IMR-90 (cell line): ENCODE measurements around the gene IL23R. TPM values are rescaled to one million over a fixed set of nuclear protein-coding genes. Genes with fewer than 3 reads are reported as not detected.

Source experiments
- ATAC-seq: fragments of 200-7000 bp; cut with Tn5 transposase; 2 replicates; pipeline ENCODE4 v1.9.1; 2020; ENCODE audit warnings: low read depth, mild to moderate bottlenecking, moderate library complexity
- BruUV-seq: library from RNA; stranded (reverse); fragments of 400-500 nt; replicated peaks from 2 replicates; lab custom pipeline; 2021; lab: Mats Ljungman, UMichigan
- CTCF ChIA-PET: fragments of 300-600 bp; formaldehyde crosslinking; extraction: SDS; loops from one replicate; lab custom pipeline; 2021; ENCODE audit warnings: antibody characterized with exemption; lab: Yijun Ruan, JAX
- POLR2A ChIA-PET: fragments of 300-600 bp; sonication (Branson Sonifier 250); formaldehyde crosslinking; loops from one replicate; lab custom pipeline; 2022; ENCODE audit warnings: antibody characterized with exemption; ENCODE audit not compliant: unreplicated experiment; lab: Charles Lee
- DNase-seq: peaks from one replicate; pipeline ENCODE4 v3.0.0; 2013
- H2AFZ ChIP-seq: replicated peaks from 2 replicates; pipeline ENCODE3; 2013; ENCODE audit warnings: low read length, mild to moderate bottlenecking; ENCODE audit not compliant: poor library complexity
- H2AK5ac ChIP-seq: 2 replicates; pipeline ENCODE4 v1.6.1; 2013; ENCODE audit warnings: low read depth, low read length, inconsistent platforms
- H2AK9ac ChIP-seq: replicated peaks from 2 replicates; pipeline ENCODE3; 2013; ENCODE audit warnings: mild to moderate bottlenecking, low read depth, low read length, moderate library complexity; ENCODE audit not compliant: poor library complexity
- H2BK120ac ChIP-seq: 2 replicates; pipeline ENCODE4 v1.6.1; 2013; ENCODE audit warnings: low read depth, low read length, inconsistent platforms
- H2BK15ac ChIP-seq: 3 replicates; pipeline ENCODE4 v1.6.1; 2013; ENCODE audit warnings: low read depth, low read length, inconsistent platforms
- H2BK20ac ChIP-seq: 2 replicates; pipeline ENCODE4 v1.6.1; 2013; ENCODE audit warnings: low read depth, mild to moderate bottlenecking, inconsistent platforms, low read length, moderate library complexity
- H2BK5ac ChIP-seq: 2 replicates; pipeline ENCODE4 v1.6.1; 2013; ENCODE audit warnings: mild to moderate bottlenecking, low read depth, low read length, inconsistent platforms; ENCODE audit not compliant: poor library complexity, severe bottlenecking
- H3K14ac ChIP-seq: replicated peaks from 2 replicates; pipeline ENCODE4 v1.6.1; 2013; ENCODE audit warnings: low read depth, low read length, inconsistent platforms
- H3K18ac ChIP-seq: 2 replicates; pipeline ENCODE4 v1.6.1; 2013; ENCODE audit warnings: low read depth, low read length, control low read depth
- H3K23ac ChIP-seq: 2 replicates; pipeline ENCODE4 v1.6.1; 2013; ENCODE audit warnings: low read depth, low read length, inconsistent platforms
- H3K27ac ChIP-seq: 2 replicates; pipeline ENCODE4 v1.5.1; 2013; ENCODE audit warnings: mild to moderate bottlenecking, control low read depth, low read length; ENCODE audit not compliant: insufficient read depth
- H3K27me3 ChIP-seq: 2 replicates; pipeline ENCODE4 v1.6.1; 2013; ENCODE audit warnings: low read length; ENCODE audit not compliant: control insufficient read depth, insufficient read depth
- H3K36me3 ChIP-seq: 2 replicates; pipeline ENCODE4 v1.6.1; 2013; ENCODE audit warnings: low read length, mixed read lengths; ENCODE audit not compliant: control insufficient read depth, insufficient read depth
- H3K4ac ChIP-seq: 2 replicates; pipeline ENCODE4 v1.6.1; 2013; ENCODE audit warnings: low read depth, low read length, inconsistent platforms
- H3K4me1 ChIP-seq: 2 replicates; pipeline ENCODE4 v1.6.1; 2013; ENCODE audit warnings: low read length, mixed read lengths; ENCODE audit not compliant: control insufficient read depth, insufficient read depth
- H3K4me2 ChIP-seq: 2 replicates; pipeline ENCODE4 v1.6.1; 2013; ENCODE audit warnings: low read depth, mild to moderate bottlenecking, control low read depth, low read length, moderate library complexity
- H3K4me3 ChIP-seq: 2 replicates; pipeline ENCODE4 v1.5.1; 2013; ENCODE audit warnings: low read depth, mild to moderate bottlenecking, control low read depth, low read length, moderate library complexity; ENCODE audit not compliant: insufficient read depth
- H3K56ac ChIP-seq: 2 replicates; pipeline ENCODE4 v1.6.1; 2013; ENCODE audit warnings: low read length, inconsistent platforms; ENCODE audit not compliant: insufficient read depth; ENCODE audit errors: extremely low read depth
- H3K79me1 ChIP-seq, 2 experiments: 2 replicates each; pipeline ENCODE4 v1.6.1; 2013; ENCODE audit warnings: low read length in 2 of 2, inconsistent platforms in 1 of 2, low read depth in 1 of 2
- H3K9ac ChIP-seq: 2 replicates; pipeline ENCODE4 v1.6.1; 2013; ENCODE audit warnings: low read depth, low read length, control low read depth
- H3K9me1 ChIP-seq: 2 replicates; pipeline ENCODE4 v1.6.1; 2013; ENCODE audit warnings: low read length, inconsistent platforms; ENCODE audit not compliant: insufficient read depth
- H3K9me3 ChIP-seq: 2 replicates; pipeline ENCODE4 v1.6.1; 2013; ENCODE audit warnings: low read length; ENCODE audit not compliant: control insufficient read depth, insufficient read depth
- H4K20me1 ChIP-seq: 2 replicates; pipeline ENCODE4 v1.6.1; 2013; ENCODE audit warnings: low read length, inconsistent platforms; ENCODE audit not compliant: insufficient read depth
- H4K5ac ChIP-seq: 2 replicates; pipeline ENCODE4 v1.6.1; 2013; ENCODE audit warnings: mild to moderate bottlenecking, low read depth, low read length, control low read depth
- H4K8ac ChIP-seq, 2 experiments: 2 replicates each; pipeline ENCODE4 v1.6.1; 2013; ENCODE audit warnings: low read depth in 2 of 2, low read length in 2 of 2, control low read depth in 1 of 2, inconsistent platforms in 1 of 2
- H4K91ac ChIP-seq: 2 replicates; pipeline ENCODE4 v1.6.1; 2013; ENCODE audit warnings: low read depth, low read length, inconsistent platforms; ENCODE audit not compliant: insufficient read depth
- FOS ChIP-seq: fragments of 150-350 bp; IDR thresholded peaks from 2 replicates; pipeline ENCODE4 v1.6.1; 2016; ENCODE audit warnings: low read depth, low read length
- MAFK ChIP-seq: IDR thresholded peaks from 2 replicates; pipeline ENCODE4 v1.6.1; 2012; ENCODE audit warnings: low read depth, low read length, improper control_type of control experiment
- MXI1 ChIP-seq: IDR thresholded peaks from 2 replicates; pipeline ENCODE4 v1.6.1; 2012; ENCODE audit warnings: low read depth, mild to moderate bottlenecking, low read length, moderate library complexity, borderline replicate concordance
- NFE2L2 ChIP-seq: fragments of 150-350 bp; IDR thresholded peaks from 2 replicates; pipeline ENCODE4 v1.6.1; 2016; ENCODE audit warnings: low read depth, mild to moderate bottlenecking, low read length
- POLR2A ChIP-seq: IDR thresholded peaks from 2 replicates; pipeline ENCODE4 v1.6.1; 2012; ENCODE audit warnings: mild to moderate bottlenecking, low read depth, low read length
- RAD21 ChIP-seq: IDR thresholded peaks from 2 replicates; pipeline ENCODE4 v1.6.1; 2012; ENCODE audit warnings: low read length, improper control_type of control experiment
- WGBS, 2 experiments: methylation state at CpG; one replicate each; pipeline versions ENCODE4 v1.1.5 to v1.1.7; 2013; ENCODE audit warnings: missing lambda C conversion rate in 2 of 2; ENCODE audit not compliant: insufficient read length in 1 of 2; ENCODE audit errors: extremely low coverage in 2 of 2; 5-methylcytosine and 5-hydroxymethylcytosine counted together
- dilution Hi-C: fragments of 300-500 bp; cut with HindIII; formaldehyde crosslinking; loops from one replicate; pipeline ENCODE4 v1.14.3; 2018; ENCODE audit warnings: low sequenced_read_pairs; ENCODE audit not compliant: unreplicated experiment
- in situ Hi-C: fragments of 300-500 bp; cut with MboI; formaldehyde crosslinking; loops from 3 replicates; pipeline ENCODE4 v1.14.3; 2019; ENCODE audit warnings: low sequenced_read_pairs, inconsistent platforms, mixed read lengths
- intact Hi-C: fragments of 100-400 bp; cut with micrococcal nuclease; formaldehyde crosslinking; loops from 2 replicates; pipeline ENCODE4 v1.10.0; 2022
- polyA plus RNA-seq, 3 experiments: library from polyadenylated mRNA; depleted of rRNA; stranded (reverse); fragments of >200 nt; gene quantifications; 2 replicates each; pipeline ENCODE4 v1.2.3, GENCODE V29; 2012; ENCODE audit warnings: low replicate concordance in 1 of 3
- total RNA-seq: library from RNA; depleted of rRNA; stranded (reverse); fragments of >200 nt; gene quantifications from 2 replicates; pipeline ENCODE4 v1.2.3, GENCODE V29; 2012

The IL23R gene
- total and polyA plus RNA-seq, 2 of the 4 experiments (the other 2 are of a cell fraction): not detected

GRCh38 chr1:67230539-67230938 lies 64.3 kb downstream of the IL23R start:
- no peak overlapping the region for H4K8ac ChIP-seq
- no peaks in the 10 kb centered on the region for H4K20me1 ChIP-seq
- no peak overlapping the region for H3K56ac ChIP-seq
- no peak overlapping the region for H2AK5ac ChIP-seq
- no peak overlapping the region for H4K5ac ChIP-seq
- WGBS, 2 experiments: no CpG with 5 or more reads among the region's 3 CpGs
- H2BK15ac ChIP-seq: no peak overlapping the region
- no peak overlapping the region for H3K23ac ChIP-seq
- no peak overlapping the region for H3K4me3 ChIP-seq
- in situ Hi-C loops: loop anchor here (10.0 kb wide), 1 partner anchor 274 kb away; no protein-coding TSS in a partner anchor
- ChIA-PET POLR2A (interaction anchor here (0.6 kb wide), 1 partner anchor 188 kb away, joined by 3 read pairs; no protein-coding TSS in a partner anchor), CTCF (interaction anchor here (1.6 kb wide), 1 partner anchor 17 kb away, joined by 6 read pairs; no protein-coding TSS in a partner anchor)
- no peak overlapping the region for H2AFZ ChIP-seq
- DNase-seq (no peak), ATAC-seq (no peak)
- no peak overlapping the region for H3K4me2 ChIP-seq
- H4K91ac ChIP-seq: no peak overlapping the region
- no peak overlapping the region for H2BK5ac ChIP-seq
- H2BK120ac ChIP-seq: no peak overlapping the region
- intact Hi-C loops: no loop called here
- H3K4me1 ChIP-seq: no peaks in the 10 kb centered on the region
- H3K4ac ChIP-seq: no peak overlapping the region
- no peak overlapping the region for H3K9ac ChIP-seq
- H3K27ac ChIP-seq: no peak overlapping the region
- TF ChIP-seq MXI1: no peak
- no peak for TF ChIP-seq RAD21
- no peak for TF ChIP-seq POLR2A
- TF ChIP-seq MAFK: no peak
- no peak for TF ChIP-seq NFE2L2
- no peak for TF ChIP-seq FOS
- peaks cover 3% of the 10 kb centered on the region; the same call in 1 of the 2 replicates for H3K27me3 ChIP-seq
- H3K36me3 ChIP-seq: no peaks in the 10 kb centered on the region
- H3K18ac ChIP-seq: no peak overlapping the region
- H2BK20ac ChIP-seq: no peak overlapping the region
- BruUV-seq: no TSS peak
- H3K9me1 ChIP-seq: no peaks in the 10 kb centered on the region
- dilution Hi-C loops: no loop called here
- H2AK9ac ChIP-seq: no peak overlapping the region
- H3K14ac ChIP-seq: no peak overlapping the region
- no peaks in the 10 kb centered on the region for H3K79me1 ChIP-seq
- no peaks in the 10 kb centered on the region for H3K9me3 ChIP-seq
